Fibroblast of upper back skin (primary cell): ENCODE results near the gene SYT6.

Experiments used
- DNase-seq: peaks from one replicate; pipeline ENCODE4 v3.0.0-alpha.2; 2013

Gene SYT6, protein sequence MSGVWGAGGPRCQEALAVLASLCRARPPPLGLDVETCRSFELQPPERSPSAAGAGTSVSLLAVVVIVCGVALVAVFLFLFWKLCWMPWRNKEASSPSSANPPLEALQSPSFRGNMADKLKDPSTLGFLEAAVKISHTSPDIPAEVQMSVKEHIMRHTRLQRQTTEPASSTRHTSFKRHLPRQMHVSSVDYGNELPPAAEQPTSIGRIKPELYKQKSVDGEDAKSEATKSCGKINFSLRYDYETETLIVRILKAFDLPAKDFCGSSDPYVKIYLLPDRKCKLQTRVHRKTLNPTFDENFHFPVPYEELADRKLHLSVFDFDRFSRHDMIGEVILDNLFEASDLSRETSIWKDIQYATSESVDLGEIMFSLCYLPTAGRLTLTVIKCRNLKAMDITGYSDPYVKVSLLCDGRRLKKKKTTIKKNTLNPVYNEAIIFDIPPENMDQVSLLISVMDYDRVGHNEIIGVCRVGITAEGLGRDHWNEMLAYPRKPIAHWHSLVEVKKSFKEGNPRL

DNA sequence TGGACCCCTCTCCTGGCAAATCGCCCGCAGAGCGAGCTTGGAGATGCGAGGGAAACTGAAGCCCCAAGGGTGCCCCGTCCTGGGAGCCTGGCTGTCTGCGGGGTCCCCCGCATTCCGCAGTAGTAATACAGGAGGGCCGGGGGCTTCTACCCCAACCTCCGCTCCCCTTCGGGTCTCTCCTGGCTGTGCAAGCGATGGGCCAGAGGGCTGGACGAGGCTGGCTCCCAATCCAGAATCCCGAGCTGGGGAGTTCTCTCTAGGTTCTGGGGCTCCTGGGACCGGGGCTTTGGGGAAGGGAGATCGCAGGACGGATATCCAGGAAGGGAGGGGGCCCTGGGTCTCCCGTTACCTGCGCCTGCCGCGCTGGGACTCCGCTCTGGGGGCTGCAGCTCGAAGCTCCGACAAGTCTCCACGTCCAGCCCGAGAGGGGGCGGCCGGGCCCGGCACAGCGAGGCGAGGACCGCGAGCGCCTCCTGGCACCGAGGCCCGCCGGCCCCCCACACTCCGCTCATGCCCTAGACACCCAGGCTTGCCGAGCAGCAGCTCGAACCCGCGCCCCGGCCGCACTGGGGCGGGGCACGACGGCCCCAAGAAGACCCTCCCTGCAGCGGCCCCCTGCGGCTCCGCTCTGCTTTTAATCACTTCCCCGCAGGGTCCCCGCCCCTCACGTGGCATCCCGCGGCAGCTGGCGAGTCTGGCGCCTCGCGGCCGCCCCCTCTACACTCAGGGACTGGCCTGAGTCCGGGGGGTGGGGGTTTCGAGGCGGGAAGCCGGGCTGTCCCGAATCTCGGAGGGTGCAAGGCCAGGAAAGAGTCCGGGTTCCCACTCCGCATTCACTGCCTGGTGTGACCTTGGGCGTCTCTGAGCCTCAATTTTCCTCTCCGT is at the start of gene SYT6:
Gene SYT6 (minus strand): TSS at position 609 of the 885 bp plus-strand sequence. CDS start 97 bp downstream, at position 512.
- no peak for DNase-seq

DNA sequence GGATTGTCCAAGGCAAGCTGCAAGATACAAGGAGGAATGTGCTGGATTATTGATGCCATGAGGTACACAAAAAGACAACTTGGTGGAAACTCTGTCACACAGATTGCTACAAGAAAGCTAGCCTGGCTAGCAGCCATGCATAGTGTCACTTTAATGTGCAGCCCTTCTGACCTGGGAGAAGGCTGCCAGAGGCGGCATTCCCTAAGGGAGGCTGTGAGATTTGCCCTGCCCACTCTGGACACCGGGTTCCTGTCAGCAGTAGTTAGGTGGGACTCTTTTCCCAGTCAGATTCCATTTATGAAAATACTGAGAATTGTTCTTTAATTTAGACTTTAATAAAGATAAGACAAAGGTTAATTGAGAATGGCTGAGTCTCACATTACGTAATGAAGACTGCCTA is 47.8 kb upstream of the SYT6 start:
- no peak for DNase-seq

DNA sequence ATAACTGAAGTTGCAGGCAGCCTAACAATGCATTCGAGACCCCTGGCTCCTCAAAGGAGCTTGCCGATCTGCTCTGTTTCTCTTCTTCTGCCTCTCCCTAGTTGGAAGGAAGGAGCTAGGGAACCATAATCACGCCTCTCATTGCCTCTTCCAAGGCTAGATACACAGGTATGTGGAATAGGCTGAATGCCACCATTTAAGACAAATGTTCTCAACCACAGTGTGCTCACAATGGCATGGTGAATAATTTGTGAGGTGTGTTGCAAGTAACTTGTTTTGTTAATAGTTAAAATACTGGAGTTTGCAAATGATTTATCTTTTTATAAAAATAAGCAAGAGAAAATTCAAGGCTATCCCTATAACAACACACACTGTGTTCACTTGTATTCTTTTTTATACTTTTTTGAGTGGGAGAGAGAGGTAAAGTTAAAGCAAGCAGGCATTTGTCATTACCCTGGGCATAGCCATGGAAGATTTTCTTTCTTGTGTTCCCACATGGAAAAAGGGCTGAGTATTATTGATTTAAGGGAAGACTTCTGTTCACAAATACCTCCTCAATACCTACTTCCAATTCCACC is 45.4 kb upstream of the SYT6 start:
- no peak for DNase-seq

DNA sequence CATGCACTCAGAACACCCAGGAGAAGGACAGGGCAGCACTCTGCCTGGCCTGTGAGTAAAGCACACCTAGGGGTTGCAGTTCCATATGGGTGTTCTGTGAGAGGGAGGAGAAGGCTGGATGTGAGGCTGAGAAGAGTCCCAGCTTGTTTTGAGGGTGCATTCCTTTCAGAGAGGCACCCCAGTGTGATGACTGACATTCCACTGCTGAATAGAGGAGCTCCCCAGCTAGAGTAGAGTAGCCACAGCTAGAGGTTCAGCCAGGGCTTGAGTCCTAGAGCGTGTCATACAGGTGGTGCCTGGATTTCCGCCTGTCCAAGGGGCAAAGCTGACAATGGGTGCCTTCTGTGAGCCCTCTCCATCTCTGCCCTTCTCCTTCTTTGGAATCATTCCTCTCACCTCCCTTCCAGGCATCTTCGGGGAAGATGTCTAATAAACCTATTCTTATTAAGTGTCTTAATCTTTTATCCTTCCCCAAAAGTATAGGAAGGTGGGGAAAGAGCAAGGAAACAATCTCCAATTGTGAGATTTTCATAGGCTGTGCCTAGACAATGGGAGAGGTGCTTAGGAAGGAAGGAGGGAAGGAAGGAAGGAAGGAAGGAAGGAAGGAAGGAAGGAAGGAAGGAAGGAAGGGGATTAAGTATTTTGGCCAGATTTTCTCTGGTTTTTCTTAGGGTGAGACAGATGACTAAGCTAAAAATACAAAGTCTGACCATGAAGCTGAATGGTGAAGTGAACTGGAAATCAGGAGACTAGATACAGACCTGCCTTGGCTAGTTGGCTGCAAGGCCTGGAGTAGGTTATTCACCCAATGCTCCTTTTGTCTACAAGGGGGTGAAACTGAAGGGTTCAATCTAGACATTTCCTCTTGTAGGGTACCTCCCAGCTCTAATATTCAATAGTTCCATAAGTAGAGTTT is 43.6 kb upstream of the SYT6 start:
- DNase-seq, result no peak

DNA sequence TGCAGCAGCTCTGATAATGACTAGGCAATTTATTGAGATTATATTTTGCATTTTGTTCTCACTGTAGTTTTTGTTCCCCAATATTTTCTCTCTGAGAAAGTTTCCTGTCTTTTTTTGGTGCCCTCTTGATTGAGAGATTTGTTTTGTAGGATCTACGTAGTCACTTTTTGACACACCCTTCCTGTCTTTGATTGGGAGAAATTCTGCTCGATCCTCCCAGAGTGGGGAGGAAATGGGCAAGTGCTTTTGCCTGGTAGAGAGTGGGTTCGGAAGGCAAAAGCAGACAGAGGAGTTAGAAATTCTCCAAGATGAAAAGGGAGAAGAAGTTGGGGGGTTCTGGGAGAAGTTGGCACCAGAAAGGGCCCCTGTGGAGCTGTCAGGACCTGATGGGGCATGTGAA is 42.1 kb upstream of the SYT6 start:
- DNase-seq, result no peak

DNA sequence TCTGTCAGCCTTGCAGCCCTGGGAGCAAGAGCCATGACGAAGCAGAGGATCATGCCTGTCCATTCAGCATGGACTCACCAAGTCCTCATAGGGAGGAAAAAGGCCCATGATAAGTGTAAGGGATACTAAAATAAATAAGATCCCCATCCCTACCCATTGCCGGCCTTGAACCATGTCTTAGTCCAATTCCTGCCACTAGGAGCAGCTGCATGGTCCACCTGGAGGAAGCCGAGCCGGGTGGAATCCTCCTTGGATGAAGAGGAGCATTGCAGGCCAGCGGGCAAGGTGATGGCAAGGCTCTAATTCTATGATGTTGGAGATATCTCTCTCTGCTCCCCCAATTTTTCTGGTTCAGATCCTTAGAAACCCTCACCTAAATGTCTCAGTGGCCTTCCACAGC is 38.7 kb upstream of the SYT6 start:
- no peak for DNase-seq

DNA sequence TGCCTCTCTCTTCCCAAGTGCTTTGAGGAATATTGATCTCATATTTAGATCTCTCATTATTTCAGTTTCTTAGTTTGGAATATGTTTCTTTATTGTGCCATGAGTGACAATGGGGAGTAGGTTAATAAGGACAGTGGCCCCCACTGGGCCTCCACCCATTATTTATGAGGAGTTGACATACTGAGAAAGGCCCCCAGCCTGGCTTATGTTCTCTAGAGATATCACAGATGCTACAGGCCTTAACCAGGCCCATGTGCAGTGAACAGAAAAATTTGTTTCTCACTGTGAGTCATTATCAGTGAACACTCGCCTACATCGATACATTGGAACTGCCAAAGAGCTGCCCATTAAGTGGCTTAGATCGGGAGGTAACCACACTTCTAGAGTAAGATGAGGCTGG is 35.7 kb upstream of the SYT6 start:
- no peak for DNase-seq

DNA sequence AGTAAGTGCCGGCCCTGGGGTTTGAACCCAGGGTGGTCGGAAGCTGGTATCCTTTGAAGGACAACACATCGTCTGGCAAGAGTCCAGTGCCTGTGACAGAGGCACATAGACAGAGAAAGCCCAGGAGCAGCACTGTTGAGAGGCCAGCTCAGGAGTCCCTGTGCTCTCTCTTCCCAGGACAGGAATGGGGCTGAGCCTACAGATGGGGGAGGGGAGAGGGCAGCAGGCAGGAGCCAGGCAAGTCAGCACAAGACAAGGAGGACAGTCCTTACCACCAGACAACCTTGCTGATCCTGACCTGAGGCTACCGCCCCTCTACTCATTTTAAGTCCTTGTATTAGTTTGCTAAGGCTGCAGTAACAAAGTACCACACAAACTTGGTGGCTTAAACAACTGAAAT is 27.7 kb upstream of the SYT6 start:
- no peak for DNase-seq

DNA sequence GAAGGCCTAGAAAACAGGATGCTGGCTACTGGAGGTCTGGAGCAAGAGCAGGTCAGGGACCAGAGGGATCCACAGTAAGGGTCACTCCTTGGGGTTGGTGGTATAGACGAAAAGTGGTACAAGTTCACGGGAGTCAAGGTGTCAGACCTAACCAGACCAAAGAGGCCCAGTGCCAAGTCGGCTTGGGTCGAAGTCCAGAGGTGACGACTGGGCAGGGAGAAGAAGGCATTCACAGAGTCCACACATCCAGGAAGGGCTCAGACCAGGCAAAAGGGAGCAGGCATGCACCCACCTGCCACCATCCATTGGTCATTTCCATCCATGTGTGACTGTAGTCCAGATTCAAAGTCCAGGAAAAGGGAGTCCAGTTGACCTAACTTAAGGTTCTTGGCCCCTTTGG is 27.1 kb upstream of the SYT6 start:
- DNase-seq, result no peak

DNA sequence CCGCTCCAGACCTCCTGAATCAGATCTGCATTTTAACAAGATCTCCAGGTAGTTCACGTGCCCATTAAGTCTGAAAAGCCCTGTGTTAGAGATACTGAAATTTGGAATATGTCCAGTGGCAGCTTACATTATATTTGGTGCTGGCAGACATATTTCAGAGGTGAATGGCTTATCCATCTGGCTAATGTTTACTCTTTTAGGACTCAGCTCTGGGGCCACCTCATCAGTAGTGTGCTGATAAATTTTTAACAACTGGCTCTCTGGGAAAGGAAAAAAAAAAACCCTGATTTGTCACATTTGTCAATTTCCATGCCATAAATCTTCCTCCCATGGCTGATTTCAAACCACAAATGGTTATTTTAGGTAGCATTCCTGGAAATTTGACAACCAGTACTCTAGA is 25.3 kb upstream of the SYT6 start:
- DNase-seq, result no peak

DNA sequence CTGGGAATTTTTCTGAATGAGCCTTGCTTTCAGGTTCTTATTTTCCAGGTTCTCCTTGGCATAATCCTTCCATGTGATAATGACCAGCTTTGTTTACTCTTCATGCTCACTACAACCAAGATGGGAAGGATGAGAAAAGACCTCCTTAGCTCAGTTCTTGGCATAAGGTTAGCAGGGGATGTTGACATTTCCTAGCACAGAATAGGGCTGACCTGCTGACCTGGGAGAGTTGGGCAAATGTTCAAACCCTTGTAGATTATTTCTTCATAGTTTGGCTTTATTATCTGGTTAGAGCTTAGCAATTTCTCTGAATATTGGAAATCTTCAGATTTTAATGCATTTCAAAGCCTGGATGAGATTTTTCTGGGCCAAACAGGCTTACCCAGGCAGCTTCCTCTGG is 23.6 kb upstream of the SYT6 start:
- no peak for DNase-seq

DNA sequence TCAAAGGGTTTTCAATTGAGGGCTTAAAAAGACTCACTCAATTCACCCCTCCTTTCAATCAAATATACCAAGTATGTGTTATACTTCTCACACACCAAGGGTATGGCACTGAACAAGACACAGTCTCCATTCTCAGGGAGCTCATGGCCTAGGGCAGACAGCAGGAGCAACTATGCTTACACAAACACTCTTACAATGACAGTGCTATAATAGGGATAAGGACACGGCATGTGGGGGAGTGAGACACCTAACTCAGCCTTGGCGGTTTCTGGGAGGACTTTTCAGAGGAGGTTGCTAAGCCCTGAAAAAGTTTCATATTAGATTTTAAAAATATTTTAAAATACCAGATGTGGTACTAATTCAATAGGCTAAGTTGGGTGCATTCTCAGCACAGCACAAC is 22.7 kb upstream of the SYT6 start:
- DNase-seq, result no peak

DNA sequence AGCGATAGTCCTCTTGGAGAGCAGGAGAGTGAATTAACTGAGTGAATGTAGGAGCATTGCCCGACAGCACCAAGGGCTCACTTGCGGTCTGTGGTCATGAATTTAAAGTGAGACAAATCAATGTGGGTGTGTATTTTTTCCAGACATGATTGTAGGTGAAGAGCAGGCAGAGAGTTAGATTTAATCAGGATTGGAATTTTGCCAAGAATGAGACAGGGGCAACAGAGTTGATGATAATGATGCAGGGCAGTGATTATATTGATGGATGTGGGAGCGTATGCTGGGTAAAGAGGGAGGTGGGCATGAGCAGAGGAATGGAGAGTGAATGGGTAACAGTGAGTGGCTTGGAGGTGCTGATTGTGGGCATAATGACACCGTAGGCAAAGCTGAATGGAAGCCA is 20.0 kb upstream of the SYT6 start:
- no peak for DNase-seq

DNA sequence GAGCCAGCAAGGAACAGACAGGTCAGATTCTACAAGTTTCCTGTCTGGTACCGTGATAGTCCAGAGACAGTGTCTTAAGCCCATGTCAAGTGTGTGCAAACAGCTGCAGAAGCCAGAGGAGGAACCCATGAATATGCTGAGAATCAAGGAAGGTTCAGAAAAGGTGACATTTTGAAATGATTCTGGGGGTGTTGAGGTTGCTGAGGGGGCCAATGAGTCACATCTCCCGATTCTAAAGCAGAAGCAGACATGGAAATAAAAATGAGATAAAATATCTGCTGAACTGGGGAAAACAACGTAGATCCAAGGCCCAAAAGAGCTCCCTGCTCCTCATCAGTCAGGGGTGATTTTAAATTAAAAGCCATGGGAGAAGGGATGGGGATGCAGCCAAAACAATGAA is 15.8 kb upstream of the SYT6 start:
- DNase-seq, result no peak

DNA sequence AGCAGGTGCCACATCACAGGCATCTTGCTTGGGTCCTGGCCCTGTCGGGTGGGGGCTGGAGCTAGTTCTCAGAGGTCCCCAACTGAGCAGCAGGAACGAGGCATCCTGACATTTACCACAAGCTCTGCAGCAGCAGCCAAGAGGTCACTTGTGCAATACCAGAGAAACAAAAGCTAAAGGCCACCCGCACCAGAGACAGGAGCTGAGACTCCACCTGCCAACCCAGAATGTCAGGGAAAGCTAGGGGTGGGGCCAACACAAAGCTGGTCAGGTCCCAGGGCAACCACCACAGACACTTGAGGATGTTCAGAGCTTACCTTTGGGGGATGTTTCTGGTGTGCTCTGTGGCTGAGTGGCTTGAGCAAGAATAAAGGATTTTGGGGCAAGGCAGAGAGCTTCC is 13.6 kb upstream of the SYT6 start:
- no peak for DNase-seq

DNA sequence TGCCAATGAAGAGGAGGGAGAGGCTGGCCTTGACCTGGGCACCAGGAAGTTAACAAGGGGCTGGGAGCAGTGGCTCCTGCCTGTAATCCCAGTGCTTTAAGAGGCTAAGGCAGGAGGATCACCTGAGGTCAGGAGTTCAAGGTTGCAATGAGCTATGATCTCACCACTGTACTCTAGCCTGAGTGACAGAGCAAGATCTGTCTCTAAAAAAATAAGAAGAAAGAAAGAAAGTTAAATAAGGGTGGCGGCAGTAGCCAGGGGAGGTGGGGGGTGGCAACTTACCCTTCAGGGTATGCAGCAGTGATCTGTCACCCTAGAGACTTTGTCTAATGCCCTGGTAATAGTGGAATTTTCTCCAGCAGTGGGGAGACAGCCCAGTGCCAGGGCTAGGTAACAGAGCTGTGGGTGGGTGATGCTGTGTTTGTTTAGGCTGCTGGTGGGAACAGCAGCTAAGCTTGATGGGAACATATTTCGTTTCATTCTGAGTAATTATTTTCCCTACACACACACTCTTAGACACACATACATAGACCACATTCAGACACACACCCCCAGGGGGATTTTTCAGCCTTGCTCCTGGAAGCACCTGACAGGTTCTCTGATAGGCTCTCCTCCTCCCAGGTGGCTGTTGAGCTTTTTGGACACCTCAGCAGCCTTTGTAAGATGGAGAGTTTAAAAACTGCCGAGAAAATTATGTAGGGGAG is 11.3 kb upstream of the SYT6 start:
- DNase-seq, result no peak

DNA sequence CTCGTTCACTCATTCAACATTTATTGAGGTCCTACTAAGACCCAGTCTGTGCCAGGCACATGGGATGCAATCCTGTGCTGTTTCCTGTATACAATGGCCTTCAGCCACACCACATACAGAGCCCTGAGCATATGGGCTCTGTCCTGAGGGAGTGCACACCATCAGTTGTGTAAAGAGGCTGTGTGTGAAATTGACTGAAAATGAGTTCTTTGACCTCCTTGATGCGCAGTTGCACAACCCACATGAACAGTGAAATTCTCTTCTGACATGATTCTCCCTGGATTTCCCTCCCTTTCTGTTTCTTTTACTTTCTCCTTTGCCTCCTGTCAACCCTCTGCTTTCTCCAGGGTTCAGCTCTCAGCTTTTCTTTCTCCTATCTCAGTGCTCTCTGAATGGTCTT is 6.3 kb upstream of the SYT6 start:
- DNase-seq, result no peak

DNA sequence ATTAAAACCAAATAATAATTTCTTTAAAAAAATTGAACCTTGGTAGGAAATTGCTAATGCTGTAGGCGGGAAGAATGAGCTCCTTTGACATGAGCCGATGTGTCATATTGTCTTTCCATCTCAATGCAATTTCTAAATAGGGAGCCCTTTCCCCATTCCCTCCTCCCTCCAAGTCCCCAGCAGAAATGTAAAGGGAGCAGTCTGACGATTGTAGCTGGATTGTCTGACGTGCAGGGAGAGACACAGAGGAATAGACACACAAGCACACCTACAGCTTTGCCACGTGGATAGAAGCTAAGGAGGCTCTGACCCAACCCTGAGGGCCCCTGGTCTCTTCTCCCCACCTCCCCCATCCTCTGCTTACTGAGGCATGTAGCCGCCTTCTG is 3.6 kb upstream of the SYT6 start:
- DNase-seq, result no peak

DNA sequence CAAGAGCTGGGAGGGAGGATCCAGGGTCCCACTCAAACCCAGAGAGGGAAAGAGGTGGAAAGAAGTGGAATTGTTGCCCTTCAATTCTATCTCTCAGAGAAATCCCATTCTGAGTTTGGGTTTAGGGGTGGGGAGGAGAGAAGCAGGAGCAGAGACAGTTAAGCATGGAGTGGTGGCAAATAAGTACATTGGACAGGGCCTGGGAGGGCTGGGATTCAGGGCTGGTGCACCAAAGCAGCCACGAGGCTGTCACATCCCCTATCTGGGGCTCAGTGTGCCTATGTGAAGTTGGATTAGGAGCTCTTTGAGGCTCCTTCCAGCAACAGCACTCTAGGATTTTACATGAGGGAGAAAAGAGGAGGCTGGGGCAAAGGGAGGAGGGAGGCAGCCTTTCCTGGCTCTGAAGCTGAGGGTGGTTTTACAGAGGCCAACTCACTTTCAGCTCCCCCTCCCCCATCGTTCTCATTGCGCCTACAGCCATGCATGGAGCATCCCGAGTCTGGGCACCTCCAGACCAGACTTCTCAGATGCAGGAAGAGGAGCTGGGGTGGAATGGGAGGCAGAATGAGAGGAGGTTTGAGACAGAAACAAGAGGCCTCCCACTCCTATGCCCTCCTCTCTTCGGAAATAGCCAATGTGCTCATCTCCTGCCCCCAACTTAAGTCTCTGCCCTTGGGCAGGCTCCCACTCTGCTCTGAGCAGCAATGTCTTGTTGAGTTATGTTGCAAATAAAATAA is 3.0 kb upstream of the SYT6 start:
- no peak for DNase-seq

DNA sequence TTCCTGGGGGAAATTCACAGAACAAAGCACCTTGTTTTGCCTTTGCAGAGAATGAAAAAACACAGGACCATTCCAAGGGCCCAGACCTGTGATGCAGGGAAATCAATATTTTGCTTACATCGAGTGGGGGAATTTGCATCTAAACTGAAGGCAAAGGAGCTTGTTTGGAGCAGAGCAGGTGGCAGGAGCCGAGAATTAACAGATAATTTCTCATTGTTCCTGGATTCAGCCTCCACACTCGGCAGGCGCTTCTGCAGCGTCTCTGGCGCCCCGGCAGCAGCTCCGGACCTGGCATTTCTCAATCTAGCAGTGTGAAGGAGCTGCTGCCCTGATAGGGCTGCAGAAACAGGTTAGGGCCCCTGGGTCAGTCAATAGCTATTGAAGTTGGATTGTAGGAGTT is 2.0 kb upstream of the SYT6 start:
- DNase-seq, result no peak

DNA sequence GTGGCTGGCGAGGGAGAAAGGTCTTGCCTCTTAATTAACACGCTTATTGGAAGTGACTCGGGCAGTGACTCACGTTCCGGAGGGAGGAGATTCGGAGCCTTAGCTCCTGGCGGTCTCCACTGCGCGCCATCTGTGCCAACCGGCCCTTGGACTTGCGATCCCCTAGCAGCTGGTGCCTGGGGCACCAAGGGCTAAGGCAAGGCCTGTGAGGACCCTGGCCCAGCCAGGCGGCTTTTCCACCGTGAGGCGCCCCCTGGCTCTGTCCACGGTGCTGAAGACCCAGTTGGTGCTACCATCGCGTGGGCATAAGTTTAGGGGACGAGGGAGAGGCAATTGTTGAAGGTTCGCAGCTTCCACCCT is 1.3 kb upstream of the SYT6 start:
- peak; percentile 16 for DNase-seq
